Measurements from ENCODE around the gene C16orf74.

C16orf74 gene

GRCh38 chr16:85685251-85685650 lies 65.6 kb downstream of the C16orf74 start:
- H3K9me3 ChIP-seq: no peaks in the 10 kb centered on the region
- H3K4me3 ChIP-seq: no peak overlapping the region
- H3K36me3 ChIP-seq: no peaks in the 10 kb centered on the region
- H3K27ac ChIP-seq: no peak overlapping the region
- TF ChIP-seq CTCF (IDR thresholded peaks at IDR 0.05): no peak
- no peak for DNase-seq
- peaks cover 0 to 18% of the 10 kb centered on the region in 2 donors for H3K27me3 ChIP-seq
- intact Hi-C loops (cut with DNase I; ENCODE audit: low total_unique reads): no loop called here
- peaks cover 0 to 22% (median 12%) of the 10 kb centered on the region in 4 donors for H3K4me1 ChIP-seq

GRCh38 chr16:85683363-85683762 lies 67.5 kb downstream of the C16orf74 start:
- TF ChIP-seq CTCF (IDR thresholded peaks at IDR 0.05): no peak
- Histone ChIP-seq H3K27ac (no peak overlapping the region), H3K36me3 (peaks cover 0 to 4% (median 0%) of the 10 kb centered on the region in 3 donors), H3K4me1 (peaks cover 0 to 7% (median 5%) of the 10 kb centered on the region in 4 donors), H3K9me3 (no peaks in the 10 kb centered on the region), H3K4me3 (no peak overlapping the region), H3K27me3 (peaks cover 0 to 11% of the 10 kb centered on the region in 2 donors)
- intact Hi-C loops (cut with DNase I; ENCODE audit: low total_unique reads): no loop called here
- no peak for DNase-seq

- H3K27ac ChIP-seq: no peak overlapping the region
- H3K36me3 ChIP-seq: peaks cover 0 to 4% (median 0%) of the 10 kb centered on the region in 3 donors
- no peaks in the 10 kb centered on the region for H3K4me1 ChIP-seq
- peaks cover 0 to 7% of the 10 kb centered on the region in 2 donors for H3K27me3 ChIP-seq
- intact Hi-C loops (cut with DNase I; ENCODE audit: low total_unique reads): no loop called here
- no peak for TF ChIP-seq CTCF (IDR thresholded peaks at IDR 0.05)
- no peak for DNase-seq
- H3K4me3 ChIP-seq: no peak overlapping the region
- no peaks in the 10 kb centered on the region for H3K9me3 ChIP-seq
Measured at GRCh38 chr16:85682516-85682915, 68.4 kb downstream of the C16orf74 start.

GRCh38 chr16:85681255-85681654 lies 69.6 kb downstream of the C16orf74 start:
- DNase-seq: no peak
- Histone ChIP-seq H3K4me1 (no peaks in the 10 kb centered on the region), H3K27ac (no peak overlapping the region), H3K9me3 (no peaks in the 10 kb centered on the region), H3K4me3 (no peak overlapping the region), H3K36me3 (peaks cover 0 to 4% (median 0%) of the 10 kb centered on the region in 3 donors), H3K27me3 (no peaks in the 10 kb centered on the region)
- intact Hi-C loops (cut with DNase I; ENCODE audit: low total_unique reads): no loop called here
- no peak for TF ChIP-seq CTCF (IDR thresholded peaks at IDR 0.05)

GRCh38 chr16:85680352-85680944 lies 70.4 kb downstream of the C16orf74 start:
- no peaks in the 10 kb centered on the region for H3K9me3 ChIP-seq
- no peaks in the 10 kb centered on the region for H3K27me3 ChIP-seq
- H3K4me3 ChIP-seq: no peak overlapping the region
- no peak for DNase-seq
- intact Hi-C loops (cut with DNase I; ENCODE audit: low total_unique reads): no loop called here
- peaks cover 0 to 4% (median 0%) of the 10 kb centered on the region in 3 donors for H3K36me3 ChIP-seq
- no peak for TF ChIP-seq CTCF (IDR thresholded peaks at IDR 0.05)
- H3K4me1 ChIP-seq: no peaks in the 10 kb centered on the region
- no peak overlapping the region for H3K27ac ChIP-seq

- H3K27me3 ChIP-seq: no peaks in the 10 kb centered on the region
- H3K36me3 ChIP-seq: peaks cover 0 to 4% (median 0%) of the 10 kb centered on the region in 3 donors
- H3K27ac ChIP-seq: no peak overlapping the region
- no peaks in the 10 kb centered on the region for H3K9me3 ChIP-seq
- TF ChIP-seq CTCF (IDR thresholded peaks at IDR 0.05): no peak
- no peak for DNase-seq
- H3K4me3 ChIP-seq: no peak overlapping the region
- intact Hi-C loops (cut with DNase I; ENCODE audit: low total_unique reads): no loop called here
- no peaks in the 10 kb centered on the region for H3K4me1 ChIP-seq
Measured at GRCh38 chr16:85679870-85680269, 71.0 kb downstream of the C16orf74 start.

Data from tibial artery (tissue), 4 donors.